ENCODE measurements around the gene MTNR1B. TPM values are rescaled to one million over a fixed set of nuclear protein-coding genes. Genes with fewer than 3 reads are reported as not detected.

MTNR1B gene

GRCh38 chr11:93031386-93031785, 61.9 kb downstream of the MTNR1B start:
- no peaks in the 10 kb centered on the region for H3K27me3 ChIP-seq (ENCODE audit: control insufficient read depth in 1 of 2, insufficient read depth in 1 of 2, low read length in 2 of 2)
- H3K79me1 ChIP-seq (replicated peaks; ENCODE audit: low read length, poor library complexity, severe bottlenecking), result no peaks in the 10 kb centered on the region
- no peaks in the 10 kb centered on the region for H3K9me3 ChIP-seq (ENCODE audit: control insufficient read depth, low read length)
- H4K8ac ChIP-seq (ENCODE audit: low read length), result no peak overlapping the region
- no peak for DNase-seq
- no peak overlapping the region for H3K9ac ChIP-seq (ENCODE audit: low read length)
- H4K91ac ChIP-seq (ENCODE audit: low read length), result no peak overlapping the region
- no peak overlapping the region for H2BK5ac ChIP-seq (ENCODE audit: low read depth, low read length, poor library complexity, severe bottlenecking)
- no peak overlapping the region for H3K4ac ChIP-seq (ENCODE audit: low read depth in 1 of 2, low read length in 2 of 2)
- peaks cover 3% of the 10 kb centered on the region for H3K4me1 ChIP-seq (ENCODE audit: control insufficient read depth, insufficient read depth, low read depth, low read length)
- H3K27ac ChIP-seq (ENCODE audit: low read length, poor library complexity, severe bottlenecking), result no peak overlapping the region
- H3K23ac ChIP-seq (ENCODE audit: low read length in 2 of 2), result no peak overlapping the region
- H2AFZ ChIP-seq (ENCODE audit: low read depth, low read length), result no peak overlapping the region
- no peaks in the 10 kb centered on the region for H3K36me3 ChIP-seq (ENCODE audit: control insufficient read depth in 1 of 2, insufficient read depth in 2 of 2, low read depth in 1 of 2, low read length in 2 of 2)
- H3K4me3 ChIP-seq (ENCODE audit: insufficient read depth in 1 of 2, low read depth in 1 of 2, low read length in 2 of 2), result no peak overlapping the region
- H2BK15ac ChIP-seq (ENCODE audit: low read depth, poor library complexity, severe bottlenecking), result no peak overlapping the region
- no peak overlapping the region for H3K4me2 ChIP-seq (ENCODE audit: low read length, poor library complexity, severe bottlenecking)
- H2AK5ac ChIP-seq (ENCODE audit: low read length, severe bottlenecking), result no peak overlapping the region
- WGBS, result 69% methylated on average over 8 of the region's 8 CpGs
- no peak overlapping the region for H2BK12ac ChIP-seq (ENCODE audit: low read length in 2 of 2)
- peak overlapping the region in 1 of 2 experiments; percentile 2 for H3K14ac ChIP-seq (ENCODE audit: low read length in 2 of 2)
- no peak overlapping the region for H3K18ac ChIP-seq (ENCODE audit: low read depth in 1 of 2, low read length in 2 of 2)
- H2BK120ac ChIP-seq (ENCODE audit: low read depth, low read length), result no peak overlapping the region

Small RNA genes within 50 kb of the gene (small RNA-seq; reads per million reads assigned to genes)
- gene SNRPGP16 (ENCODE audit: low read depth), result not detected

Measured in mesenchymal stem cell (in vitro differentiated cells and primary cell).